ENCODE measurements around the gene SPAG16. TPM values are rescaled to one million over a fixed set of nuclear protein-coding genes. Genes with fewer than 3 reads are reported as not detected.

SPAG16 gene
- total RNA-seq, 4 donors from 2014 or later = 25.5 to 42.7 (median 27.8) TPM

DNA sequence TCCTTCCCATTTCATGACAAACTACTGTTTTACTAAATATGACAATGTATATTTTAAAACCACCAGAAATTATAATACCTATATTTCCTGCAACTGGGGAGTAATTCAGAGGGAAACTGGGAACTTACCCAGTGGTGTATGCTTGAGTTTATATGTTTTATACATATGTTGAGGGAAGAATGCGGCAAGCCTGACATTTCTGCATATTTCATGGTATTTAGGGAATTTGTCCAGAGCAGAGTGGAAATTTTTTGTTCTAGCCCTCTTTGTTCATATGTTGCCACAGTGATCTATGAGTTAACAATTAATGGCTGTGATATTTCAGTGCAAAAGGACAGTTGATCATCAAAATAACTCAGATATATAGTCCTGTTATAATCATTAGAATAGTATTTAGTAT is 895.8 kb downstream of the SPAG16 start:
- no peak for DNase-seq (ENCODE audit: low spot score in 2 of 2)
- Histone ChIP-seq H3K4me3 (no peak overlapping the region), H3K4me1 (no peaks in the 10 kb centered on the region), H3K36me3 (no peaks in the 10 kb centered on the region), H3K9me3 (no peaks in the 10 kb centered on the region), H3K27me3 (no peaks in the 10 kb centered on the region), H3K27ac (no peak overlapping the region)
- 21 to 50% methylated on average over 1 of the region's 1 CpG for WGBS, 2 donors
- TF ChIP-seq, protein P1, sequence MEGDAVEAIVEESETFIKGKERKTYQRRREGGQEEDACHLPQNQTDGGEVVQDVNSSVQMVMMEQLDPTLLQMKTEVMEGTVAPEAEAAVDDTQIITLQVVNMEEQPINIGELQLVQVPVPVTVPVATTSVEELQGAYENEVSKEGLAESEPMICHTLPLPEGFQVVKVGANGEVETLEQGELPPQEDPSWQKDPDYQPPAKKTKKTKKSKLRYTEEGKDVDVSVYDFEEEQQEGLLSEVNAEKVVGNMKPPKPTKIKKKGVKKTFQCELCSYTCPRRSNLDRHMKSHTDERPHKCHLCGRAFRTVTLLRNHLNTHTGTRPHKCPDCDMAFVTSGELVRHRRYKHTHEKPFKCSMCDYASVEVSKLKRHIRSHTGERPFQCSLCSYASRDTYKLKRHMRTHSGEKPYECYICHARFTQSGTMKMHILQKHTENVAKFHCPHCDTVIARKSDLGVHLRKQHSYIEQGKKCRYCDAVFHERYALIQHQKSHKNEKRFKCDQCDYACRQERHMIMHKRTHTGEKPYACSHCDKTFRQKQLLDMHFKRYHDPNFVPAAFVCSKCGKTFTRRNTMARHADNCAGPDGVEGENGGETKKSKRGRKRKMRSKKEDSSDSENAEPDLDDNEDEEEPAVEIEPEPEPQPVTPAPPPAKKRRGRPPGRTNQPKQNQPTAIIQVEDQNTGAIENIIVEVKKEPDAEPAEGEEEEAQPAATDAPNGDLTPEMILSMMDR (IDR thresholded peaks at IDR 0.05) = no peak
- TF ChIP-seq EP300 (IDR thresholded peaks at IDR 0.05) (no peak), POLR2A (IDR thresholded peaks at IDR 0.05) (no peak)

DNA sequence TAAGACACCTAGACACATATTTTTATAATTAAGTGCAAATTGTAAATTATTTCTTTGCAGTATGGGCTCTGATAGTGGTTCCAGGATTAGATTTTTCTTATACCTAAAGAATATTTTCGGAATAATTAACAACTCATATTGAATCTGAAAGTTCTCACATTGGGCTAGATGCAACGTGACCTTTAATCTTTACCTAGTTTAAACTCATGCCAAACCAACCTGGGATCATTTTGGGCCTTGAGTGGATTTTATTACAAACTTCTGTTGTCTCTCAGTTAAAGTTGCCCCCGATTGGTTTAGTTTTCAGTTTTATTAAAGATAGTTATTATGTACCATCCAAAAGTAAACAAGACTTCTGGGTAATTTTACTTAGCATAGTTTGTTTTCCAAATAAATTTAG is 896.4 kb downstream of the SPAG16 start:
- WGBS, 2 donors = 72 to 94% methylated on average over 3 of the region's 3 CpGs
- no peak for DNase-seq (ENCODE audit: low spot score in 2 of 2)
- Histone ChIP-seq H3K4me1 (no peaks in the 10 kb centered on the region), H3K4me3 (no peak overlapping the region), H3K27me3 (no peaks in the 10 kb centered on the region), H3K27ac (no peak overlapping the region), H3K36me3 (no peaks in the 10 kb centered on the region), H3K9me3 (no peaks in the 10 kb centered on the region)
- TF ChIP-seq POLR2A (IDR thresholded peaks at IDR 0.05) (no peak), EP300 (IDR thresholded peaks at IDR 0.05) (no peak)
- TF ChIP-seq, protein P1 (IDR thresholded peaks at IDR 0.05) = no peak

DNA sequence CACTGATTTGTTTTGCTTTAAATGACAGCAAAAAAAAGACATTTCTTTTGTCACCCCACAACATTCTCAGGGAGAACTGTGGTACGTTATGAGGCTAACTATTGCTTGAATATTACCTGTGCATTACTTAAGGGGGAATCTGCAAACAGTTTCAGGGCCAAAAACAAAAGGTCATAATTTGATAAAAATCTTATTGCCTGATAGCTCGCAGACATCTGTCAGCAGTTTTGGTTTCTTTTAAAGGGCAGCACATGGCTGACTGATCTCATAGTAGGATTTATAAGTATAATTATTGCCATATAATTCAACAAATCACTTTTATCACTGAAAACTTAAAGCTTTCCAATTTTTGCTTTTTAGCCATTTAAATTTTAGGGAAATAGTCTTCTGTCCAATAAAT is 900.2 kb downstream of the SPAG16 start:
- 81 to 86% methylated on average over 2 of the region's 2 CpGs for WGBS, 2 donors
- TF ChIP-seq EP300 (IDR thresholded peaks at IDR 0.05) (no peak), POLR2A (IDR thresholded peaks at IDR 0.05) (no peak)
- TF ChIP-seq, protein P1 (IDR thresholded peaks at IDR 0.05) = no peak
- H3K27ac ChIP-seq = no peak overlapping the region
- no peak for DNase-seq (ENCODE audit: low spot score in 2 of 2)
- no peaks in the 10 kb centered on the region for H3K36me3 ChIP-seq
- H3K9me3 ChIP-seq = no peaks in the 10 kb centered on the region
- no peaks in the 10 kb centered on the region for H3K4me1 ChIP-seq
- H3K27me3 ChIP-seq = no peaks in the 10 kb centered on the region
- no peak overlapping the region for H3K4me3 ChIP-seq

DNA sequence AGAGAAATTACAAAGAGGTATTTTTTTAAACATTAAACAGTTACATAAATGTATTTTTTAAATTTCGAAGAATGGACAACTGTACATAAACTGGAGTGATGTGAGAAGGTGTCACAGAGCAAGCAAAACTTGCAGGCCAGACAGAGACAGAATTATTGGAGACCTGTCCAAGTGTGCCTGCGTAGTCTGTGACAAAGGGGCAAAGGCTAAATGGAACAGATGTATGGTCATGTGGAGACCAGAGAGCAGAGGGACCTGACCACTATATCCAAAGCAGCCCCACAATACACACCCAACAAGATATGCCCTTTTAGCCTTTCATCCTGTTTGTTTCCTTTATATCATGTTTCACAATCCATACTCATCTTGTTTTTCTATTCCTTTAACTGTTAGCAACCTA is 901.3 kb downstream of the SPAG16 start:
- H3K27ac ChIP-seq = no peak overlapping the region
- WGBS, 2 donors = 81 to 88% methylated on average over 2 of the region's 2 CpGs
- H3K4me1 ChIP-seq = no peaks in the 10 kb centered on the region
- TF ChIP-seq EP300 (IDR thresholded peaks at IDR 0.05) = no peak
- no peak for TF ChIP-seq POLR2A (IDR thresholded peaks at IDR 0.05)
- TF ChIP-seq, protein P1 (IDR thresholded peaks at IDR 0.05) = no peak
- H3K9me3 ChIP-seq = no peaks in the 10 kb centered on the region
- no peaks in the 10 kb centered on the region for H3K27me3 ChIP-seq
- no peaks in the 10 kb centered on the region for H3K36me3 ChIP-seq
- H3K4me3 ChIP-seq = no peak overlapping the region
- DNase-seq (ENCODE audit: low spot score in 2 of 2) = no peak

DNA sequence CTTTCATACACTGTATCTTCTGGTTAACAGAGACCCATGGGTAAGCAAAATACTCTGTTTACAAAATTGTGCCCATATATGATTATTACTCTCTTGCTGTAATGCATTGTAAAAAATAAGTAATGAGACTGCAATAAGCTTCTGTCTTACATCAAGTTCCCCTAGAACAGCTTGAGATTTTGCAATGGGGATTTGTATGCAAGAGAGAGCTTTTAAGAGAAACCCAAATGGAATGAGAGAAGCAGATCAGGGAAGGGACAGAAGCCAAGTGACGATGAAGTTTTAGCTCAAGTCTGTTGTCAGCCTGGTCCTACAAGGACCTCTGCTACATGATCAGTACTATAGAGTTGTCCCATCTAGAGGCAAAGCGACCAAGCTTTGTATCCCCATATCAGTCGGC is 908.4 kb downstream of the SPAG16 start:
- Histone ChIP-seq H3K36me3 (no peaks in the 10 kb centered on the region), H3K27me3 (no peaks in the 10 kb centered on the region), H3K4me1 (peaks cover 0 to 8% (median 0%) of the 10 kb centered on the region in 4 donors), H3K27ac (peak overlapping the region in 1 of 4 donors; percentile 56), H3K4me3 (no peak overlapping the region), H3K9me3 (no peaks in the 10 kb centered on the region)
- 62 to 72% methylated on average over 3 of the region's 3 CpGs for WGBS, 2 donors
- TF ChIP-seq, protein P1 (IDR thresholded peaks at IDR 0.05) = no peak
- TF ChIP-seq EP300 (IDR thresholded peaks at IDR 0.05) = no peak
- no peak for TF ChIP-seq POLR2A (IDR thresholded peaks at IDR 0.05)
- no peak for DNase-seq (ENCODE audit: low spot score in 2 of 2)

Data from tibial nerve (tissue), 4 donors.